ENCODE results near the gene KDR. TPM values are rescaled to one million over a fixed set of nuclear protein-coding genes. Genes with fewer than 3 reads are reported as not detected.

Gene KDR
- total and polyA plus RNA-seq, 10 of the 15 experiments (the other 5 are each of a cell fraction or from before 2014, with no cell fraction given) = 0.04 to 0.13 TPM; not detected in 8

GRCh38 chr4:55110131-55110530 lies 15.3 kb downstream of the KDR start (continued):
- TF ChIP-seq USF1 (IDR thresholded peaks at IDR 0.05; ENCODE audit: borderline replicate concordance, extremely low read length, insufficient read depth, low read depth, low read length) (no peak), USF2 (IDR thresholded peaks at IDR 0.05; ENCODE audit: borderline replicate concordance, low read depth, low read length) (no peak), ATF2 (IDR thresholded peaks at IDR 0.05; ENCODE audit: low read length) (no peak), WRNIP1 (IDR thresholded peaks at IDR 0.05; ENCODE audit: borderline replicate concordance, low read depth, low read length) (no peak), ZNF592 (IDR thresholded peaks at IDR 0.05) (no peak), ELK1 (IDR thresholded peaks at IDR 0.05; ENCODE audit: low read depth, low read length) (no peak), TCF3 (IDR thresholded peaks at IDR 0.05; ENCODE audit: borderline replicate concordance, insufficient read depth, low read depth, low read length) (no peak), ZZZ3 (IDR thresholded peaks at IDR 0.05; ENCODE audit: control insufficient read depth, insufficient read length, low read depth) (no peak), FOS (IDR thresholded peaks at IDR 0.05; ENCODE audit: borderline replicate concordance, extremely low read depth, insufficient read length) (no peak), SREBF1 (IDR thresholded peaks at IDR 0.05; ENCODE audit: low read length) (no peak), CREB1 (IDR thresholded peaks at IDR 0.05; ENCODE audit: low read depth) (no peak), JUNB (IDR thresholded peaks at IDR 0.05) (no peak), E2F8 (IDR thresholded peaks at IDR 0.05; ENCODE audit: low read depth, partially characterized antibody) (no peak)
